Right kidney (tissue), 1 donor: Measurements from ENCODE around the gene LRRTM2.

Experiments used
- DNase-seq: peaks from one replicate; pipeline ENCODE4 v3.0.0-alpha.2; 2016

LRRTM2 gene

DNA sequence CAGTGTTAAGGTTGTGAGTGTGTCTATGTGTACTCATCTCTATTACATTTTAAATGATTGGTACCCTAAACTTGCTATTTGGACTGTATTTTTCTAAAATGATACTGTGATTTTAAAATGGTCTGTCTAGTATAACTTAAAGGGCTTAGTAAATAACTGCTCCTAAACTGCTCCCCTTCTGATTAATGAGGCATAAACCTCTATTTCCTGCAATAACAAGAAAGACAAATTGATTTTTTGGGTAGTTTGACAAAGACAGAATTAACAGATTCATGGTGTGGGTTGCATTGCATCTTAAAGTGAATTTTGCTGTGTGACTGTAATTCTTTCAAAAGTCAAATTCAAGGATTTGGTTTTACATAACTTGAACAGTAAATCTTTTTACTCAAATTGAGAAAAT is 8.1 kb upstream of the LRRTM2 start:
- DNase-seq: no peak

DNA sequence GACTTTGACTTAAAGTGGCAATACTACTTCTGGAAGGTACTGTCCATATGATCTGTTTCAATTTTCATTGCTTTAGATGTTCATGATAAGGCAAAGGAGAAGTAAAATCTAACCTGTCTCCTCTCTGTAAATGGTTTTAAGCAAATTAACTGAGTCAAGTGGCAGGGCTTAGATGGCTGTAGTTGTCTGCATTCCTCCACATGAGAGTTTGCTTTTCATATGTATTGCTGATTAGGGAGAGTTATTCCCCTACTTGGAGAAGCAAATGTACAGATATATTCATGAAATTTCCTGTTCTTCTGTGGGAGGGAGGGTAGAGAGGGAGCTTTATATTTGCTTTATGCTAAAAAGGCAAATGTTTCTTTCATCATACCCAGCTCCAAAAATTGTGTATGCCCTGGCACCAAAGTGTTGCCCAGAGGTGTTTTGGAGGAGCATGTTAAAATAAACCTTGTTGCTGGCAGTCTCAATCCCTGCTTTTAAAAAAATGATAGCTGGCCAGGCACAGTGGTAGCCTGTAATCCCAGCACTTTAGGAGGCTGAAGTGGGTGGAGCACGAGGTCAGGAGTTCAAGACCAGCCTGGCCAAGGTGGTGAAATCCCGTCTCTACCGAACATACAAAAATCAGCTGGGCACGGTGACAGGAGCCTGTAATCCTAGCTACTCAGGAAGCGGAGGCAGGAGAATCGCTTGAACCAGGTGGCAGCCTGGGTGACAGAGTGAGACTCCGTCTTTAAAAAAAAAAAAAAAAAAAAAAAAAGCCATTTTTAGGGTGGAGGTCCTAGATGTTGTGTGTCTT is 3.5 kb upstream of the LRRTM2 start:
- DNase-seq: no peak

DNA sequence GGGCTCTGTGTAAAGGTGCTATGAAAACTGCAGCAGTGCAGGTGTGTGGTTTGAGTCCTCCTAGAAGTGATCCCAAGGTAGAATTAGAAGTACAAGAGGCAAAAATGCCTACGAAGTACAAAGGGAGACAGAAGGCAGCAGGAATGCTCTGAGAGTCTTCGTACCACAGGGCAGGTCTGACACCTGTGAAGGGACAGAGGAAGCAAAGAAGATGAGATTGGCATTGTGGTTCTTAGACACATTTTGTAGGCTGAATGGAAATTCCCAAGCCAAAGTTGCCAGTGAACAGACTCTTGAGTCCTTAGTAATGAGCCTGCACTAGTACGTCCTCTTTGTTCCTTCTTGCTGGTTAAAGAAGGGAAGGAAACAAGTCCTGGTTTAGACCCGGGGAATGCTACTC is 1.7 kb upstream of the LRRTM2 start:
- no peak for DNase-seq

DNA sequence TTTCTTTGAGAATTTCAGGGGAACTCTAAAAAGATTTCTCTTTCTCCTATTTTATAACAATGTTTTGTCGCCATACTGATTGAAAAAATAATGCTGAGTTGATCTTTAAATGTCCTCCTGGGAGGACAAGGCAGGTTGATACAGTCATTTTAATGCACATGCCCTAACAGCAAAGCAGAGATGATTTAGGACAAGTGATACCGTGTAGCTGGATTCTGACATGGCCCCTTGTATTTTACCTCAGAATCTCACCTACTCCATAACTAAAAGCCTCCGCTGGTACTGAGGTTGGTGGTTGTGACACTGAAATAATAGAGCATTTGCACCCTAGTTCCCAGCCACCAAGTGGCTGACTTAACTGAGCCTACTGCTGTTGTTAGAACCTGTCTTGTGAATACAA is 811 bp upstream of the LRRTM2 start:
- DNase-seq: no peak

DNA sequence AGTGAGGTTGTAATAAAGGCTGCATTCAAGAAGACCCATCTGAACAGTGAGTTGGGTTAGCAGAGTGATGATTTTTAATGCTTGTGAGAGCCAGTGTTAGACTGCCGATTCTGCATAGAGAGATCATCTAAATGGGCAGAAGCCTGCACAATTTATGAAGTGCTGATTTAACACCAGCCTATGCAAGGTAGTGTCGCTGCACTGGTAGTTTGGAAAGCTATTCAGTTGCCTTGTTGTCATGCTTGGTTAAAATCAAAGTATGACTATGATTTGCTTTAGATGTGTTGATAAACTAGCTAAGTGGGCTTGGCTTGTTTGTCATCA is 379 bp upstream of the LRRTM2 start:
- DNase-seq: no peak

DNA sequence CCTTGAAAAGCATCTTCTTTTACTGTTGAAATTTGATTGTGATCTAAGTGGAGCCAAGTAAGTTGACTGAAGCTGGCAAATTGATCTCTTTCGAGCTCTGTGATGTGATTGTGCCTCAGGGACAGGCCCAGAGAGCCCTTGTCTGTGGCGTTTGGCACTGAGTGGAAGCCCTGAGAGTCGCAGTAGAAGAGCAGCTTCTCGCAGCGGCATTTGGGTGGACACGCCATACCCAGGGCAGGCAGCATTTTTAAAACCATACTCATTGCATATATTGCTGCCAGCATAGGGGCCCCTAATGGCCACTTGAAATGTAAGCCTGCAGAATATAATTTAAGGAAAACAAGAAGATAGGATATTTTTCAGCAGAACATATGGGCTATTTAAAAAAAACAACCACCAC is 894 bp downstream of the LRRTM2 start:
- no peak for DNase-seq

DNA sequence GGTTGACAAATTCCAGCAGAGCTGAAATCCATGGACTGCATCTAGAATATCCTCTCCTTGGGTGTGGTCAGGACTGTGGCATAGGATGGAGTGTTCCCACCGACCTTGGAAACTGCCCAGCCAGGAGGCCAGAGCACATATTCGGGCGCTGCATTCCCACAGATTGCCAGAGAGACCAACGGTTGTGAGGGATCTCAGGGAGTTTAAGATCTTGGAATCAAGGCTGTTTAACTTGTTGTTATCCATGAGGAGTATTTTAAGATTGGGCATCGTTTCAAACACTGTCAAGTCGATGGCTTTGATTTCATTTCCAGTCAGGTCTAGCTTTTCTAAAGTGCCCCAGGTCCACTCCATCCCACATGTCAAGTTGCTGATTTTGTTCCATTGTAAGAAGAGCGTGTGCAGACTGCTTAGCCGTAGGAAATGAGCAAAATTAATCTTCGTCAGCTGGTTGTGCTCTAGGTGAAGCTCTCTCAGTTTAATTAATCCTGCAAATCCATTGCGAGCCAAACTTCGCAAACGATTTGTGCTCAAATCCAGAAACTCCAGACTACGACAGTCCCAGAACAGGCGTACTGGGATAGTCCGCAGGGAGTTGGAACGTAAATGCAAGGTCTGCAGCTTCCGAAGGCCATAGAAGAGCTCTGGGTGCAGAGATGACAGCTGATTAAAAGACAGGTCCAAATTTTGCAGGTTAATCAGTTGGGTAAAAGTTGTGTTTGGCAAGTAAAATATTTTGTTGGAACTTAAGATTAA is 1.5 kb downstream of the LRRTM2 start:
- no peak for DNase-seq

DNA sequence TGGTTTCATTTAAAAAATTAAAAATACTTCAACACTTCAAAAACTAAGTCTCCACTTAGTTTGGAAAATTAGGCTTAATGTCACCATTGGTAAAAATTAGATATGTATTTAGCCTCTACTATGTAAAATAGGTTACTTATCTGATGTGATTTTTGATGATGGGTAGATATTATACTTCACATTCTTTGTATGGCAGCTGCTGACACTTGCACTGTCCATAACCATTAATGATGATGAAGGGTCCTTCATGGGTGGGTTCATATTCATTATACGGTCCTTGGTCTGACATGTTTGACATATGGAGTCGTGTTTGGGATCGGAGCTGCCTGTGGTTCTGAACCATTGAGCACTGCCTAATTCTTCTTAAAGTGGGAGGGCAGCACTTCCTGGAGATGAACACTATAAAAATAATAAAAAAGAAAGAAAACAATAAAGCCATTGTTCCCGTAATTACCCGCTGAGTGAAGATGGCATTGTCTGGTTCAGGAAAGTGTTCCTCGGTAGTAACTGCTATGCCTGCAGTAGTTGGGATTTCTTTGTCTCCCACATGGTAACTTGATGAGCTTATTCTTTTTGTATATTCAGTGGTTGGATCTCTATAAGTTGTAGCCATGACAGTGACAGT is 2.2 kb downstream of the LRRTM2 start:
- no peak for DNase-seq

DNA sequence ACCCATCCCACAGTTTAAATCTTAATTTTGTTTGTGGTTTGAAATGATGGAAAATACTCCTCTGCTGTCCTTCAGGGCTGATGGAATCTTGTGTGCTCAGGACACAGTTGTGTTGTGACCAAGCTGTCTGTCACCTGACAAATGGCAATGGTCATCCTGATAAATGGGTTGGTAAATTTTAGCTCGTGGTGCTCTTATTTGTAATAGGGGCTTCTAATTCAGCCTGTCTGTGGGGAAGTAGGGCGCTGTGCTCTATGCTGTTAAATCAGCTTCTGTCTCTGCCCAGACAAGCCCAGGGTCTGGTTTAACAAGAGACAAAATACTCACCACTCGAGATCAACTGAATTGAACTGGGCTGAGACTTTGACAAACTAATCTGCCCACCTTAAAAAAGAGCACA is 4.5 kb downstream of the LRRTM2 start:
- no peak for DNase-seq

DNA sequence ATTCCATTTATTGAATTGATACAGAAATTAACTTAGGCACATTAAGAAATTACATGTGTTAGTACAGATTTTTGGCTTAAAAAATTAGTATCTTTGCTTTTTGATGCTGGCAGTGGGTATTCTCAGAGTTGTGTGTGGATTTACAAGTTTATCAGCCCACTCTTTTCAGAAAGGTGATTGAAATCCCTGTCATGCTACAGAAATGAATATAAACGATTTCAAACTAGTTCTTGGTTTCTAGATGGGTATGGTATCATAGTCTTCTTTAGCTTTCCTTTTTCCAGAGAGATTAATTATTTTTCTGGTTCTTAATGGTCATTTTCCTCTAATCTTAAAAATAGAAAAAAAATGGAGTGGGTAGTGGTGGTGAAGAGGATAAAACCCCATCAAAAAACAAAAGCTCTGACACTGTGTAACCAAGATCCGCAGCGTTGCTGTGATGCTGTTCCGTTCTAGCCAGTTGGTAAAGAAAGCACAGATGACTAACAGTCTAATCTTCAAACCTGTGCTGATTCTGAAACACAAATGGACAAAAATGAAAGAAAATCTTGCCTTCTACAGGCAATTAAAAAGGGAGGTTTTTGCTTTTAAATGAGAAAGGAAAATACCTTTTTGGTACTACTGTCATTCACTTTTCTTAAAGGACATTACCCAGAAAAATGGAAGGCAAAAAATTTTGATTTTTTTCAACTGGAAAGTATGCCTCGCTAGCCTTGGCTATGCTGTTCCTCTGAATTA is 5.2 kb downstream of the LRRTM2 start:
- DNase-seq: no peak

DNA sequence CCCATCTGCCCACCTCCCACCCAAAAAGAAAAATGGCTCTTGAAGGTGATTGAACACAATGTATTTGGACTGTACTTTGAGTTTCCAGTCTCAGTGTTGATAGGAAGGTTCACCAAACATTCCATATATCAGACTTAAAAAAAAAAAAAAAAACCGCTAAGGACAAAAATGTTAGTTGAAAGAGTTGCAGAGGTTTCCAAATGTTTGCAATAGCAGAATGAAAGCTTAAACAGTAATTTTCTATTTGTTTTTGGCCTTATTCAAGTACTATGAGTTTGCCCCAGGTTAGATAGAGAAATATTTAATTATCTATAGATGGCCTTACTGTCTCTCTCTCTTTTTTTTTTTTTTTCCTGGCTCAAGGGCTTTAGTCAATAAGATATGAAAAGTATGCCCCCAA is 6.1 kb downstream of the LRRTM2 start:
- no peak for DNase-seq

DNA sequence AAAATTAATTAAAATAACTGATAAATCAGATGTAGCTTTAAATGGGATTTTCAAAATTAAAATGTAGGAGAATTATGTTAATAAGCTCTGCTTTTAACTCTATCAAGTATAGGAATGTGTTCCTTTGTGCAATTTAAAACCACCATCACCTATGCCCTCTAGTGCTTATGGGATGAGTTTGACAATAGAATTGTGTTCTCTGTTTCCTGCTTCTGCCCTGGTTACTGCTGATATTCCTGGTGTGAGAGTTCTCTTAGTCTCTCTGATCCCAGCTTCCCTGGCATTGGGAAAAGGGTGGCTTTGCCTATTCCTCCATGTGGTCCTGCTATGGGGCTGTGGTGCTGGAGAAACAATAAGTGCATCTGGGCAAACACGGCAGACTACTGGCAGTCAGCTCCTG is 8.1 kb downstream of the LRRTM2 start:
- DNase-seq: no peak

DNA sequence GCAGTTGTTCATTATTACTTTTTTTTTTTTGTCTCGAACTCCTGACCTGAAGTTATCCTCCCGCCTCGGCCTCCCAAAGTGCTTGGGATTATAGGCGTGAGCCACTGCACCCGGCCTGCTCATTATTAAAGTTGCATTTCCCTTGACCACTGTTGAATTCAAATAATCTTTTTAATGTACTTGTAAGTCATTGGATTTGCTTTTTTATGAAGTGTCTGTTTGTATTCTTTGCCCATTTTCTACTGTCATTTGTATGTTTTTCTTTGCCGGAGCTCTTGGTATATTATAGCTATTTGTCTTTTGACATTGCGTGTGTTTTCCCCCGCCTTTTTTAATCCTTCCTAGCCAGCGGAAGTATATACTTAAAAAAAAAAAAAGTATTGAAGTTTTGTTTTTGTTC is 22.0 kb downstream of the LRRTM2 start:
- DNase-seq: no peak

DNA sequence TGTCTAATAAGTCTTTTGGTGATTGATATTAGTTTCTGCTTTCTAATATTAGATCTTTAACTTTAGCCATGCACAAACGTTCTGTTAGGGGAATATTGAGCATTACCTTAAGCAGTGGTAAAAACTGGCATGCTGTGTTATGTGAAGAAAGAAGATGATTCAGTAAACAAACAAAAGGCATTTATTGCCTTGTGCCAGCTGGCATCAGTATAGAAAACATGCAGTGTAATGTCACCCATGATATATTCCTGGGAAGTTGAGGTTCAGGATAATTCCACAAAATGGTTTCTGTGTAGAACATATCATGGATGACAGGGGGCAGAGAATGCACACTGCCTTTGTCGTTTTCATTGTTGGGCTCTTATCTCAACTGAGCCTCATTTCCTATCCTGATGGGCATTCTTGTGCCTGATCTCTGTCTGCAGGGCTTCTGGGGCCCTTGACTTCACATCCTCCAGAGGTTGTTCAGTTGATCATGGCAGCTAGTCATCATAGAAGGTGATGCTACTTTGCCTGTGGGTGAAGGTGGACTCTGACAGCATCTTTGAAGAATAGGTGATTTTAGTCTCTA is 24.2 kb downstream of the LRRTM2 start:
- DNase-seq: no peak

DNA sequence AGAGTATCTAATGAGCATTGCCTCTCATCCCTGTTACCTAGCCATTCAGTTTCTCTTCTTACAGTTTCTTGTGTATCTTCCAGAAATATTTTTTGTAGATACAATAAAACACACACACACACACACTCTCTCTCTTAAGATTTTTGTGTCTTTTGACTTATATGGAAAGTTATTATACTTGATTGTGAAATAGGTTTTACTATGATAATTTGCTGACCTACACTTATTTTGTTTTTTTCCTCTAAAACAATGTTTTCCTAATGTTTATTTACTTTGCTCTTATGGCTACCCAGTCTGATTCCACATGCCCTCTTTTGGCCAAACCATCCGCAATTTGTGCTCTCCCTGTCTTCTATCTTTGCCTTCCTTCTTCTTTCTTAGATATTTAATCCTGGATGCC is 25.3 kb downstream of the LRRTM2 start:
- DNase-seq: no peak

DNA sequence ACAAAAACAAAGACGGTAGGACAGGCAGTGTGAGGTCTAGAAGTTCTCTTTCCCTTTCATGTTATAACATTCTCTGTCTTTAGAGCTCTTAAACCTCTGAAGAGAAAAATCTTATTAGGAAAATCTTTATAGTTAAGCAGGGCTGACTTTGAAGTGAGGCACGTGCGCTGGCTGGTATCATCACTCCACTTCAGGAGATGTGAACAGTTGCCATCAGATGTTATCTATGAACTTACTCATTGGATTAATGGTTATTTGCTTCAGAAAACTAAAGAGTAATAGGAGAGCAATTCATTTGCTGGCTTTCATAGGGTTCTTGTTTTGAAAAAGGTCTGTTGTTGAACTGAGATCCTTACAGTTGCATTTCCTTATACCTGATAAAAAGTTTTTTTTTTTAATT is 25.7 kb downstream of the LRRTM2 start:
- no peak for DNase-seq

DNA sequence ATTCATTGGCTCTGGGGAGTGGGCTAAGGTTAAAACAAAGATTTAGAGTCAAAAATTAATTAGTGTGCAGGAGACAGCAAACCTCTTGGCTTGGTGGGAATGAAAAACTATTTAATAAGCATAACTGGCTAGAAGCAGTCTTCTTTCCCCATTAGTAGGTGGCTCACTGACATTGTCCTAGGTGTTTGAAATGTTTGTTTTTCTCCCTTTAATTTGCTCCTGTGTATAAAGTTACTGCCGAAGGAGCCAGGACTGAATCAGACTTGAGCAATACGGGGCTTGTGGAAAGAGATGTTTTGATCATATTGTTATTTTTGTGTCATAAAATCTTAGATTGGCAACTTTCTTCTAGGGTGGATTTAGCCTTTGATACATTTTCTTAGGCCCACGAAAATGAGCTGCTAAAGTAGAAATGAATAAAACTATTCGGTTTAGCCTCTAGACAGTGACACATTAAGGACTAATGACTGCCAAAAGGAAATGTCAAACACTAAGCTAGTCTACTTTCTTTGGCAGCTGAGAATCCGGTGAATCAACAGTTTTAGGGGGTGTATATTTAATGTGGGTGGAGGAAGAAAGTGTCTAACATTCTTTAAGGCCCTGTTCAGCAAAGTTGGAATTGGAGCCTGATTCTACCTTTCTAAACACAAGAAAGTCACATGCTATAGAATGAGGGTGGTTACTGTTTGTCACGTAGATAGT is 30.2 kb downstream of the LRRTM2 start:
- DNase-seq: no peak

DNA sequence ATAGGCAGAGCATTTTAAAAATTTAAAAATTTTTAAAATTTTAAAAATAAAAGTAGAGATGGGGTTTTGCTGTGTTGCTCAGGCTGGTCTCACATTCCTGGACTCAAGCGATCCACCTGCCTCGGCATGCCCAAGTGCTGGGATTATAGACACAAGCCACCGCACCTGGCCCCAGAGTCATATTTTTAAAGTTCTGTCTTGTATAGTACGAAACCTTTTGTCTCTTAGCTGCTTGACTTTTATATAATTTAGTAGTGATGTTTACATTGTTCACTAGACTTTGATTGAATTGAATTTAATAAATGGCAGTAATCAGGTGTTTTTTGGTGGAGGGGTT is 31.0 kb downstream of the LRRTM2 start:
- no peak for DNase-seq

DNA sequence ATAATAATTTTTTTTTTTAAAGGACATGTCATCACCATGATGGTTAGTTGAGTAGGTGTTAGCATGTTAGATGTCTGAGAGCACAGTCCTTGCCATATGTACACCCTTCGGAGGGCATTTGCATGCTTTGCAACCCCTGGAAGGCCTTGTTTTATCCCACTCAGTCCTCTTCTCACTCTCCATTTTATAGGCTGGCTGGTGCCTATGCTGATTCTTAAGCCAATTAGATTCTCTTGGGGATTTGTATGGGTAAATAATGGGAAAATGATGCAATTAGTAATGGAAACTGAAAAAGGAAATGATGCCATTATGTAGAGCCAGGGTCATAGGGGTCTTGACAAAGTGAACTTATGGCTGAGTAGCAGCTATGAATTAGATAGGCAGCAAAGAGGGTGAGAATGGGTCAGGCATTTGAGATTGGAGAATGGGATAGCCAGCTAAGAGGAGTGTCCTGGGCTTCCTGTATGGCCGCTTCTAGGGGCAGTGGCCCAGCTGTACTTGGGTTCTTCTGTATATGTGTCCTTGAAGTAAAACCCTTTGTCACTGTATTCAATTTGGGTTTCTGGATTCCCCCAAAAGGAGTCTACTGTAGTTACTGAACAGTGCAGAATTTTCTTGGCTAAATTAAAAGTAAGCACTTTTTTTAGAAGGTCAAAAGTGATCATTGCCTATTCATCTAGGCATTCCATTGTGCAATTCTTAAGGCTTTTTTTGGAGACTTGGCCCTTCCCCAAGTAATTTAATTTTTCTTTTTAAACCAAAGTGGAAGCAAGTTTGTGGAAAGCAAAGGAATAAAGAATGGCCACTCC is 31.6 kb downstream of the LRRTM2 start:
- no peak for DNase-seq

DNA sequence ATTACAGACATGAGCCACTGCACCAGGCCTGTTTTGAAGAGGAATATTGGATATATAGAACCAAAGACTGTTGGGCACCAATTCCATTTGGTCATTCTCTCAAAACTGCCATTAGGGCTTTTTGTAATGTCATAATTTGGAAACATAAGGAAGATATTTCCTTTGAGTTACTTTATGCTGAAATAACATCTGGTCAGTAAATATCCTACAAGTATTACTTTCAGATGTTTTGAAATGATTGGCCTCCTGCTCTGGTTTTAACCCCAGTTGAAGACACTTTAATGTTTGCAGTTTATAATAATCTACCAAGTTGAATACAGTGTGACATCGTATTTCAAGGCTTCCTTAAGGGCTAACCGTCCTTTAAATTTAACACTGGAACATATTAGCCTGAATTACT is 33.6 kb downstream of the LRRTM2 start:
- no peak for DNase-seq

DNA sequence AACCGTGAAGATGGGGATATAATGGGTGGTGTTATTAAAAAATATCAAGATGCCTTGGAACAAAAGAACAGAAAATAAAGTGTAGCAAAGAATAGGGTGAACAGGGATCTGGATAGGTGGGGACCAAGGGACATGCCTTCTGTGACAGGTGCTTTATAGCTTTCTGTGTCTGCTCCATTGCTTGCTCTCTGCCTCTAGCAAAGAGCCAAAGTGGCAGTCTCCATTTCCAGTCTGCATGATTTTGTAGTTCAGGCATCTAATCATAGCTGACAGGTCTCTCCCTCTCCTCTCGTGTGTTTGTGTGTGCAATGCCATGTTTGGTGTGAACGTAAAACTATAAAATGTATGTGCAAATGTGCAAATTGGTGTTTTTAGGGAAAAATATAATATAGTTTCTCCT is 35.0 kb downstream of the LRRTM2 start:
- no peak for DNase-seq
